ENCODE measurements around the gene RAC3. TPM values are rescaled to one million over a fixed set of nuclear protein-coding genes. Genes with fewer than 3 reads are reported as not detected.

RAC3 gene
- total RNA-seq, 6 experiments from 2014 or later, result 4.3 to 8.5 (median 5.6) TPM

DNA sequence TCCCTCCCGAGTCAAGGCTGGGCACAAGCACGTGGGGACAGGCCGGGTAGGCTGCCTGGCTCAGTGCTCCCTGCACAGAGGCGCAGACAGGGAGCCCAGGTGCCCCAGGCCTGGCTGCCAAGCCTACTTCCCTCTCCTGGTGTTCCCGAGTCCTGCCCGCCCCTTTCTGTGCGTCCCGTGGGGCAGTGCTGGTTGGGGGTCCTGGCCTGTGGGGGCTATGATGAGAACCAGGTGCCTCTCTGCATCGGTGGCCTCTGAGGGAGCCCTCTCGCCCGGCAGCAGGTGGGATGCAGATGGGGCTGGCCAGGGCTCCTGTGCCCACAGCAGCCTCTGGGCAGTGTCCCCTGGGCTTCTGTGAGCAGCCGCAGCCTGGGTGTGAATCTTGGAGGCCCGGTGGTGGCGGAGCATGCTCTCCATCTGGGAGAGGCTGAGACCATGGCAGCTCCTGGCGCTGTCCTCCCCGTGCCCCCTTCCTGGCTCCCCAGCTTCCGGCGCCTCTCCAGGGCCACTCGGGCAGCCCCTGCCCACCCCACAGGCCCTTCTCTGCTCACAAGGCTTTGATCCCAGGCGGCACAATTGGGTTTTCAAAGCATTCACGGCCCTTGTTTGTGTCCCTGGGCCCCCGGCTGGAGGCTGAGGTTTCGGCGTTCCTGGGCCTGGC, 16.0 kb upstream of the RAC3 start:
- Mint-ChIP-seq H3K27ac (no peak overlapping the region), H3K27me3 (ENCODE audit: insufficient read depth) (no peaks in the 10 kb centered on the region), H3K36me3 (ENCODE audit: low read depth) (no peaks in the 10 kb centered on the region), H3K4me3 (no peak overlapping the region), H3K9me3 (no peaks in the 10 kb centered on the region), H3K4me1 (ENCODE audit: low read depth) (peaks cover 6% of the 10 kb centered on the region; the same call in 1 of the 2 replicates)
- TF ChIP-seq, protein P1, sequence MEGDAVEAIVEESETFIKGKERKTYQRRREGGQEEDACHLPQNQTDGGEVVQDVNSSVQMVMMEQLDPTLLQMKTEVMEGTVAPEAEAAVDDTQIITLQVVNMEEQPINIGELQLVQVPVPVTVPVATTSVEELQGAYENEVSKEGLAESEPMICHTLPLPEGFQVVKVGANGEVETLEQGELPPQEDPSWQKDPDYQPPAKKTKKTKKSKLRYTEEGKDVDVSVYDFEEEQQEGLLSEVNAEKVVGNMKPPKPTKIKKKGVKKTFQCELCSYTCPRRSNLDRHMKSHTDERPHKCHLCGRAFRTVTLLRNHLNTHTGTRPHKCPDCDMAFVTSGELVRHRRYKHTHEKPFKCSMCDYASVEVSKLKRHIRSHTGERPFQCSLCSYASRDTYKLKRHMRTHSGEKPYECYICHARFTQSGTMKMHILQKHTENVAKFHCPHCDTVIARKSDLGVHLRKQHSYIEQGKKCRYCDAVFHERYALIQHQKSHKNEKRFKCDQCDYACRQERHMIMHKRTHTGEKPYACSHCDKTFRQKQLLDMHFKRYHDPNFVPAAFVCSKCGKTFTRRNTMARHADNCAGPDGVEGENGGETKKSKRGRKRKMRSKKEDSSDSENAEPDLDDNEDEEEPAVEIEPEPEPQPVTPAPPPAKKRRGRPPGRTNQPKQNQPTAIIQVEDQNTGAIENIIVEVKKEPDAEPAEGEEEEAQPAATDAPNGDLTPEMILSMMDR (IDR thresholded peaks at IDR 0.05), result no peak
- no peak for DNase-seq

DNA sequence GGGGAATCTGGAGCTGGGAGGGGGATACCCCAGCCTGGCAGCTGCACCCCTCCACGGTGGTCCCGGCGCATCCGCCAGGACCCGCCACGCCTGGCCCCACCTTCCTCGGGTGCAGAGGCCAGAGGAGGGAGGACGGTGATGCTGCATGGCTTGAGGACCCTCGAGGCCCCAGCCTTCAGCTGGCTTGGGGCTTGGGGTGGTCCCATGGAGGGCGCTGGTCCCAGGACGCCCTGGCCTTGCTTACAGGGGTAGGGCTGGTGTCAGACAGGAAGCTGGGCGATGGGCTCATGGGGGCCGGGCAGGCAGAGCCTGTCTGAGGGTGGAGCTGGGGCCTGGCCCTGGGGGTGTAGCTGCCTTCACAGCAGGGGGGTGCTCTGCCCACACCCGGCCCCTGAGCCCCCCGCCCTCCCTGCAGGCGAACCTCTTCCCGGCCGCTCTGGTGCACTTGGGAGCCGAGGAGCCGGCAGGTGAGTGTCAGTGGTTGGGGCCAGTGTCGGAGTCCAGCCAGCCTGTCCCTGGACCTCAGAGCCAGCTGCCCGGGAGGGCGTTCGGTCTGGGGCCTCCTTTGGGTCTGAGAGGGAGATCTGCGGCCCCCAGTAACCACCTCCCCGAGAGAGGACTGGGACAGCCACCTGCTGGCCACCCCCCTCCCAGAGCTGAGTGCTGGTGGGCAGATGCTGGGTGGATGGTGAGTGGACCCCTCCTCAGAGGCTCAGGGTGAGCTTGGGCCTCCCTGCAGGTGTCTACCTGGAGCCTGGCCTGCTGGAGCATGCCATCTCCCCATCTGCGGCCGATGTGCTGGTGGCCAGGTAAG, 15.2 kb upstream of the RAC3 start:
- no peaks in the 10 kb centered on the region for H3K9me3 Mint-ChIP-seq
- H3K27me3 Mint-ChIP-seq (ENCODE audit: insufficient read depth), result no peaks in the 10 kb centered on the region
- no peak for DNase-seq
- H3K36me3 Mint-ChIP-seq (ENCODE audit: low read depth), result no peaks in the 10 kb centered on the region
- no peak overlapping the region for H3K4me3 Mint-ChIP-seq
- H3K27ac Mint-ChIP-seq, result no peak overlapping the region
- H3K4me1 Mint-ChIP-seq (ENCODE audit: low read depth), result peaks cover 7% of the 10 kb centered on the region
- TF ChIP-seq, protein P1 (IDR thresholded peaks at IDR 0.05), result no peak

DNA sequence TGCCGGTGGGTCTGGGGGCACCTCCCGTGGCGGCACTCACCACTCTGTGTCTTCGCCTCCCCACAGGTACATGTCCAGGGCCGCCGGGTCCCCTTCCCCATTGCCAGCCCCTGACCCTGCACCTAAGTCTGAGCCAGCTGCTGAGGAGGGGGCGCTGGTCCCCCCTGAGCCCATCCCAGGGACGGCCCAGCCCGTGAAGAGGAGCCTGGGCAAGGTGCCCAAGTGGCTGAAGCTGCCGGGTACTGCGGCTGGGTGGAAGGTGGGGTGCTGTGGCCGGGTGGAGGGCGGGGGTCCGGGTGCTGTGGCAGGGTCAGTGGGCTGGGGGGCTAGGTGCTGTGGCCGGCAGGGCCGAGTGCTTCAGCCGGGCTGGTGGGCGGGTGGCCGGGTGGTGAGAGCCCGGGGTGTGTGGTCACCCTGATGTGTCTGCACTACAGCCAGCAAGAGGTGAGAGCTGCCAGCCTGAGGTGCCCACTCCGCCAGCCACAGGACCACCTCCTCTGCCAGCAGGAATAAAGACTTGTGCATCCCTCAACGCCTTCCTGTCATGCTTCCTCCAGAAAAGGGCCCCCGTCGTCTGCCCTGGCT, 14.5 kb upstream of the RAC3 start:
- no peaks in the 10 kb centered on the region for H3K9me3 Mint-ChIP-seq
- no peaks in the 10 kb centered on the region for H3K36me3 Mint-ChIP-seq (ENCODE audit: low read depth)
- TF ChIP-seq, protein P1 (IDR thresholded peaks at IDR 0.05), result no peak
- DNase-seq, result no peak
- H3K4me1 Mint-ChIP-seq (ENCODE audit: low read depth), result peaks cover 14% of the 10 kb centered on the region
- no peak overlapping the region for H3K27ac Mint-ChIP-seq
- no peak overlapping the region for H3K4me3 Mint-ChIP-seq
- no peaks in the 10 kb centered on the region; the same call in 1 of the 2 replicates for H3K27me3 Mint-ChIP-seq (ENCODE audit: insufficient read depth)

DNA sequence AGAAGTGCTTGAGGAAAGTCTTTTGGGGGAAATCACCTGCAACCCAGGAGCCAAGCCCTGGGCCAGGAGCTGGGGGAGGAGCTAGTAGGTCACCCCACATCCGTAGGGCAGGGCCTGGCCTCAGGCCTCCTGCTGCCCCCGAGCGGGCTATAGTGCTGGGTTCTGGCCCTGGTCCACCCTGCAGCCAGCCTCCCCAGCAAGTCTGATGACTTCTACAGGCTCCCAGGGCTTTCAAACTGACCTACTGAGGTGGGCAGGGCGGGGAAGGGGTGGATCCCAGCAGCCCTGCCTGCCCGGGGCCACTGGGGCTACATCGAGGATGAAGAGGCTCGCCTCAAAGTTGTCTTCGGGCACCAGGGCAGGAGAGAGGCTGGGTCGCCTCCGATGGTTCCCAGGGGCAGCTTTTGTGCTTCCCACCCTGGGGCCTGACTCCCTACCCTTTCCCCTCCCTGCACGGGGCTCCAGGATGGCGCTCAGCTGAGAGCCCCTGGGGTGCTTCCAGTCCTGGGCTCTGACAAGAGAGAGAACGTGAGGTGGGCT, 13.8 kb upstream of the RAC3 start:
- no peak for DNase-seq

More for the DNA sequence above, 13.8 kb upstream of the RAC3 start:
- Mint-ChIP-seq H3K4me3 (no peak overlapping the region), H3K9me3 (no peaks in the 10 kb centered on the region), H3K4me1 (ENCODE audit: low read depth) (peaks cover 15% of the 10 kb centered on the region), H3K27ac (no peak overlapping the region), H3K36me3 (ENCODE audit: low read depth) (no peaks in the 10 kb centered on the region), H3K27me3 (ENCODE audit: insufficient read depth) (no peaks in the 10 kb centered on the region; the same call in 1 of the 2 replicates)
- TF ChIP-seq, protein P1 (IDR thresholded peaks at IDR 0.05), result no peak
